Stimulated activated CD8-positive, alpha-beta memory T cell treated with anti-CD3 and anti-CD28 coated beads, Interleukin-12 subunit alpha, Interleukin-12 subunit beta, amount 100 ng/mL, for 24 hours (primary cell): ENCODE results near the gene PFN3.
"Not testable (repeated sequence)": the region's sequence is repeated elsewhere in the genome, so short reads cannot be mapped to it uniquely, and the experiment has no call there.

Experiments
- DNase-seq: peaks from one replicate; pipeline ENCODE4 v3.0.0-alpha.2; 2020; ENCODE audit errors: extremely low read depth

Gene PFN3

DNA sequence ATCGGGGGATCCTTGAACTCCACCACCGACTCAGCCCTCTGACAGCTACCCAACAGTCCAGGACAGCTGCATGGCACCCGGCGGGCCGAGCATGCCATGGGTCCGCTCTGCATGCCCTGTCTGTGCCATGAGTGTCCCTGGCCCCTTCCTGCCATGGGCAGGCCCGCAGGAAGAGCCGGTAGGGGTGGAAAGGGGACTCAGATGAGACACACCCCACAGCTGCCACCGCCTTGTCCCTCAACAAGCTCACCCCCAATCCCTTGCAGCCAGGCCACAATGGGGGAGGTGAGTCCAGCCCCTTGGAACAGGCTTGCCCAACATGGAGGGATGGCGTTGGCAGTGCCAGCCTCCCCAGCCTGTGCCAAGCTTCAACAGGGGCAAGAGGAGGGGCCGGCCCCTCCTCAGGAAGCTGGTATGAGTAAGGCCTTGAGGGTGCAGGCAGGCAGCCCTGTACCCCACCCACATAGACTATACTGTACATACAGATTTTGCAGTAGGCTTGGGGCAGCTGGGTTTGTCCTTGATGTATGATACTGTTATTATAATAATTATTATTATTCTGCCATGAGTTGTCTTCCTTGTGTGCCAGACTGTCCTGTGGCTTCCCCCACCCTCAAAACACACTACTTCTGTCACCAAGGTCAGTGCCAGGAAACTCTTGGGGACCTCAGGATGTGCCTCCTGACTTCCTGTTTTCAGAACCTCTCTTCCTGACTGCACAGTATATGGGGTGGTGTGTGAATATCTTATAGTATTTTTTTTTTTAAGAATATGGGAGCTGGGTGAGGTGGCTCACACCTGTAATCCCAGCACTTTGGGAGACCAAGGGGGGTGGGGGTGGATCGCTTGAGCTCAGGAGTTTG, 28.2 kb downstream of the PFN3 start:
- no peak for DNase-seq

DNA sequence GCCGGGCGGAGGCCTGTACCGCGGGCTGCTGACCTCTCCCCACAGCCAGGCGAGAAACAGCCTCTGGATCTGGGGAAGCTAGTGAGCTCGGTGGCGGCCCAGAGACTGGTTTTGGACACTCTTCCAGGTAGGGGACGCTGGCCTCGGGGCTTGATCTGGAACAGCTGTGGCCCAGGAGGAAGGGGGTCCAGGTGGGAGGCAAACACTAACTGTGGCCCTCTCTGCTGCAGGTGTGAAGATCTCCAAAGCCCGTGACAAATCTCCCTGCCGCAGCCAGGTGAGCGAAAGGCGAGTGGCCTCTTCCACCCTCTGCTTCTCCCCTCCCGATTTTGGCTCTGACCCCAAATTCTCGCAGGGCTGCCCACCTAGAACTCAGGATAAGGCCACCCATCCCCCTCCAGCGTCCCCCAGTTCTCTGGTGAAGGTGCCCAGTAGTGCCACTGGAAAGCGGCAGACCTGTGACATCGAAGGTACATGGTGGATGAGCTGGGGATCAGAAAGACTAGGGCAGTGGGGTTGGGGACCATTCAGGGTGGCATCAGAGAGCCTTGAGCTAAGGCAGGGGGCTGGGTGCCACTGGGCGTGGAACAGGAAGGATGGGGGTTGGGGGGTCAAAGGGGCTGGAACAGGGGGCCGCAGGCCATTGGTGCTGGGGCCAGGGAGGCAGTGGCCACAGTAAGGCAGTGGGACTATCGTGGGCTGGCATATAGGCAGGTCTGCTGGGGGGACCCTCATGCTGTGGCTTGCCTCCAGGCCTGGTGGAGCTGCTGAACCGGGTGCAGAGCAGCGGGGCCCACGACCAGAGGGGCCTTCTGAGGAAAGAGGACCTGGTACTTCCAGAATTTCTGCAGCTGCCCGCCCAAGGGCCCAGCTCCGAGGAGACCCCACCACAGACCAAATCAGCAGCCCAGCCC, 29.1 kb downstream of the PFN3 start:
- DNase-seq: no peak

DNA sequence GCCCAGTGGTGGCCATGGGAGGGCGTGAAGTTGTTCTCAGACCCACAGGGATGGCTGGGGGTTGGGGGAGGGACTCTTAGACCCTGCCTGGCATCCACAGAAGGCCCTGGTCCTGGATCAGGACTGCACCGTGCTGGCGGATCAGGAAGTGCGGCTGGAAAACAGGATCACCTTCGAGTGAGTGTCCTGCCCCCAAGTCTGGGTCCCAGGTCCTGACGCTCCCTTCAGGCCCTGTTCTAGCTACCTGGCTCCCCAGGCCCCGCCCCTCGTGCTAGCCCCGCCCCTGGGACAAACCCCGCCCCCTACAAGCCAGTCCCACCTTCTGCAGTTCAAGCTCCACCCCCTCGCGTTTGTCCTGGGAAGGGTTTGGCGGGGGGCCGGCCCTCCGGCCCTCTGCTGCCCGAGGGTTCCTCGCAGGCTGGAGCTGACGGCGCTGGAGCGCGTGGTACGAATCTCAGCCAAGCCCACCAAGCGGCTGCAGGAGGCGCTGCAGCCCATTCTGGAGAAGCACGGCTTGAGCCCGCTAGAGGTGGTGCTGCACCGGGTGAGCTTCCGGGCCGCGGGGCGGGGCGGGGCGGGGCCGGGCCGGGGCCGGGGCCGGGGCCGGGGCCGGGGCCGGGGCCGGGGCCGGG, 29.9 kb downstream of the PFN3 start:
- no peak for DNase-seq

DNA sequence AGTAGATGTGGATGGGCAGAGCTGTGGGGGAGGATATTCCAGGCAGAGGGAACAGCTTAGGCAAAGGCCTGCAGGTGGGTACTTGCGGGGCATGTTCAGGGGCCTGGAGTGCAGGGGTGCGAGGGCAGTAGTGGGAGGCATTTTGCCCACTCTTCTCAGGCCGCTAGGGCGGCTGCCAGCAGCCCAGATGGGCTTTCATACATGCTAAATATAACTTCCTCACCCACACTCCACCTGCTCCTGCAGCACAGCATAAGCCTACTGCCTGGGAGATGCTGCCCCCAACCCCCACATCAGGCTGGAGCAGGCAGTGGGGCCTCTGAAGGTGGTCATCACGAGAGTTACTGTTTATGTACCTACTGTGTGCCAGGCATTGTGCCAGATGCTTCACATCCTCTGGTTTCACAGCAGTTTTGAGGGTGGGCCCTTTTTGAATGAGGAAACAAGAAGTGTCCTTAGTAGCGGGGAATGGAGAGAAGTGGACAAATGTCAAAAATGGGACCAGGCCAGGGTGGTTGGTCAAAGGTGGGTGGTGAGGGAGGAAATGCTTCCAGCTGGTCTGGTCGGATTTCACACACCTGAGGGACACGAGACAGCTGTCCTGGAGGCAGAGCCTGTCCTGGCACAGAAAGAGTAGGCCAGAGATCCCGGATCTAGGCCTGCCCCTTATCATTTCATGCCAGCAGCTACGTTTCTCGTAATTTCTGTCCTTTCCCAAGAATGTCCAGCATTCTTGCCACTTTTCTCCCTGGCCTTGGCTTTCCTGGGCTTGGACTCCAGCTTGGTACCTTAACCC, 30.6 kb downstream of the PFN3 start:
- DNase-seq: no peak

DNA sequence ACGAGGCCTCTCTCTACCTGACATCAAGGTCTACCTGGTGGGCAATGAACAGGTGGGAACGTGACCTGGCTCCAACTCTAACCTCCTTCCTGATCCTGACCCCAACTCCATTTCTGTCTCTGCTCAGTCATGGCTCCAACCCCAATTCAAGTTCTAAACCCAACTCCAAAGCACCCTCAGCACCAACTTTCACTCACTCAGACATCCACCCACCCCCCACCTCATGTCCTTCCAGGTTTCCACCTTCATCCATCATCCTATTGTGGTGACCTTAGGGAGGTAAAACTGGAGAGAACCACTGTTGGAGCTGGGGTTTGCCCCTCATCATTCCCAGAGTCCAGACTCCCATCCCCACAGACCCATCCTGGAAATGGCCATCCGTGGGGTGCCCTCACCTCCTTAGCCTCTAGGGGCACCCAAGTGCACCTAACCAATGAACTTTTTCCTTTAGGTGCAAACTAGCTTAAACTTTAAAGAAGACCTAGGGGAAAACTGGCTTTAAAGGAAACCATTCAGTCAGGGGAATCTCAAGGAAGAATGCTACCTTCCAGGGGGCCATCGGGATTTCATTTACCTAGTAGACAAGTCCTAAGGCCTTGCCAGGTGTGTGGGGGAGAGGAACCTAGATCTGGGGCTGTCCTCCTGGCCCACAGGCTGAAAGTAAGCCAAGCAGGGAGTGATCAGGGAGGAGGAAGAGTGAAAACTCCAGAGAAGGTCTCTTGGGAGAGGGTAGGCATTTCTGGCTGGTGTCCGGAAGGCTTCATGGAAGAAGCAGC, 31.4 kb downstream of the PFN3 start:
- DNase-seq: no peak

DNA sequence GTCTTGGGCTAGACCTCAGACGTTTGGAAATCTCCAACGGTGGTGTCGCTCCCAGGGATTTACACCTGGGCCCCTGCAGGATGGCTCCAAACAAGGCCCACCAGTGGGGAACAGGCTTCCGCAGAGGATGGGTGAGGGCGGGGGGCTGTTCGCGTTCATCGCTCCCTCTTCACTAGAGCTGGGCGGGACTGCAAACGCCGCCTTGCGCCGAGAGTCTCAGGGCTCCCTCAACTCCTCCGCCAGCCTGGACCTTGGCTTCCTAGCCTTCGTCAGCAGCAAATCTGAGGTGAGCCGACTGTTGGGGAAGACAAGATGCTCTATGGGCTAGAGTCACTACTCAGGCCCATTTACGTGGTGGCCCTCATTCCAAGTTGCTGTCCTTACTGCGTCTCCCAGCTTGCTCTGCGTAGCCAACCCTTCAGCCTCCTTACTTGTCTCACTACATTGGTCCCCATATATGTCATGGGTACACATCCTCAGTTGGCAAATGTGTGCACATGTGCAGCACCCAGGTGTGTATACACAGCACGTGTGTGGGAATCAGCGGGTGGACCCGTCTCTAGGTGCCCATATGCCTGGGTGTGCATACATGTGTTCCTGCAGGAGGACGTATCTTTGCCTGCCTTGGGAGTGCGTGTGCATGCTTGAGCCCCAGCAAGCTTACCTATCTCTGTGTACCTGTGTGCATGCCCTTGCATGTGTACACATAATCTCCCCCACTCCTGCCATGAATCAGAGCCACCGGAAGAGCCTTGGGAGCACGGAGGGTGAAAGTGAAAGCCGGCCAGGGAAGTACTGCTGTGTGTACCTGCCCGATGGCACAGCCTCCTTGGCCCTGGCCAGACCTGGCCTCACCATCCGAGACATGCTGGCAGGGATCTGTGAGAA, 32.2 kb downstream of the PFN3 start:
- no peak for DNase-seq

DNA sequence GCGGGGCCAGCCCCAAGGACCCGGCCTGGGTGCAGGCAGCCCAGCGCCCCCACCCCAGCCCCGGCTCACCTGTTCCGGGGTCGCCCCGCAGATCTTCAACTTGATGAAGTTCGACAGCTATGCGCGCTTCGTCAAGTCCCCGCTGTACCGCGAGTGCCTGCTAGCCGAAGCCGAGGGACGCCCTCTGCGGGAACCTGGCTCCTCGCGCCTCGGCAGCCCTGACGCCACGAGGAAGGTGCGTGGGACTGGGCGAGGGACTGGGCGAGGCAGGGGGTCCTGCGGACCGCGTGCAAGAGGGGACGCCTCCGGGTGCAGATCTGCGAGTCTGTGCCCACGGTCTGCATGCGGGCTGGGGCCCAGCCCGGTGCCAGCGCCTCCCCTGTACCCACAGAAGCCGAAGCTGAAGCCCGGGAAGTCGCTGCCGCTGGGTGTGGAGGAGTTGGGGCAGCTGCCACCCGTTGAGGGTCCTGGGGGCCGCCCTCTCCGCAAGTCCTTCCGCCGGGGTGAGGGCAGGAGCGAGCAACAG, 33.1 kb downstream of the PFN3 start:
- no peak for DNase-seq

DNA sequence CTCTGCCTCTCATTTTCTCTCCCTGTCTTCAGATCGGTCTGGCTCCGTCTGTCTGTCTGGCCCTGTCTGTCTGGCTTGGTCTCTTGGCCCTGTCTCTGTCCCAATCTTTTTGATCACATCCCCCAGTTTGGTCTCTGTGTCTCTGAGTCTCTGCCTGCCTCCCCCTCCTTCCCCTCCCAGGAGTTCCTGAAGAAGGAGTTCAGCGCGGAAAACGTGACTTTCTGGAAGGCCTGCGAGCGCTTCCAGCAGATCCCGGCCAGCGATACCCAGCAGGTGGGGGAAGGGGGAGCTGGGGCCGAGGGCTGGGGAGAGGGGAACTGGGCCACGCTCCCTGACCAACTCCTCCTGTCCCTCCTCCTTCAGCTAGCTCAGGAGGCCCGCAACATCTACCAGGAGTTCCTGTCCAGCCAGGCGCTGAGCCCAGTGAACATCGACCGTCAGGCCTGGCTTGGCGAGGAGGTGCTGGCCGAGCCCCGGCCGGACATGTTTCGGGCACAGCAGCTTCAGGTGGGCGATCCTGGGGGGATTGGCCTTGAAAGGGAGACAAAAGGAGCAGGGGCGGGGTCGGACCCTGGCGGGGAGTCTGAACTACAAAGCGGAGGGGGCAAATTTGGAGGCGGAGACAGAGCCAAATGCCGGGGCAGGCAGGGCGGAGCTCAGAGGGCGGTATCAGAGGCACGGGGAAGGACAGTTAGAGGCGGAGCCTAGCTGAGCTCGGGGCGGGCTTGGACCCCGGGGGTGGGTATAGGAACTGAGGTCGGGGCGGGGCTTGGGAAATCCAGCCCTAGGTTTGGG, 33.7 kb downstream of the PFN3 start:
- no peak for DNase-seq

DNA sequence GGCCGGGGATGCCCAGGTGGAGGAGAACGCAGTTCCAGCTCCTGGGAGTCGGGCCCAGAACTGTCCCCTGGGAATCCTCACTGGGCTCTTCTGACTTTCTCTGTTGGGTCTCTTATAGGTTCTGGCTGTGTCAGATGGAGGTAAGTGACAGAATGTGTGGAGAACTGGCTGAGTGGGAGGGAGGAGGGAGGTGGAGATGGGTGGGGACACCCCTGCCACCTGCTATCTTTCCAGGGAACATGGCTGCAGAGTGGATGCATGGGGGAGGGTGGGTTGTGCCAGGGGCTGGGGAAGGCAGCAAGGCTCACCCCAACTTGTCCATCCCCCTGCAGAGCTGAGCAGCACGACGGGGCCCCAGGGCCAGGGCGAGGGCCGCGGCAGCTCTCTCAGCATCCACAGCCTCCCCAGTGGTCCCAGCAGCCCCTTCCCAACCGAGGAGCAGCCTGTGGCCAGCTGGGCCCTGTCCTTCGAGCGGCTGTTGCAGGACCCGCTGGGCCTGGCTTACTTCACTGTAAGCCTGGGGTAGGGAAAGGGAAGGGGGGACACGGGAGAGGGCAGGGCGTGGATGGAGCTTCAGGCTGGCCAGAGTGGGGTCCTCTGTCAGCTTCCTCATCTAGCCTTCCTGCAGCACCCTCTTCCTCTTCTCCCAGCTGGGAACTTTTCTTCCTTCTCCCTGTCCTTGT, 34.5 kb downstream of the PFN3 start:
- no peak for DNase-seq

DNA sequence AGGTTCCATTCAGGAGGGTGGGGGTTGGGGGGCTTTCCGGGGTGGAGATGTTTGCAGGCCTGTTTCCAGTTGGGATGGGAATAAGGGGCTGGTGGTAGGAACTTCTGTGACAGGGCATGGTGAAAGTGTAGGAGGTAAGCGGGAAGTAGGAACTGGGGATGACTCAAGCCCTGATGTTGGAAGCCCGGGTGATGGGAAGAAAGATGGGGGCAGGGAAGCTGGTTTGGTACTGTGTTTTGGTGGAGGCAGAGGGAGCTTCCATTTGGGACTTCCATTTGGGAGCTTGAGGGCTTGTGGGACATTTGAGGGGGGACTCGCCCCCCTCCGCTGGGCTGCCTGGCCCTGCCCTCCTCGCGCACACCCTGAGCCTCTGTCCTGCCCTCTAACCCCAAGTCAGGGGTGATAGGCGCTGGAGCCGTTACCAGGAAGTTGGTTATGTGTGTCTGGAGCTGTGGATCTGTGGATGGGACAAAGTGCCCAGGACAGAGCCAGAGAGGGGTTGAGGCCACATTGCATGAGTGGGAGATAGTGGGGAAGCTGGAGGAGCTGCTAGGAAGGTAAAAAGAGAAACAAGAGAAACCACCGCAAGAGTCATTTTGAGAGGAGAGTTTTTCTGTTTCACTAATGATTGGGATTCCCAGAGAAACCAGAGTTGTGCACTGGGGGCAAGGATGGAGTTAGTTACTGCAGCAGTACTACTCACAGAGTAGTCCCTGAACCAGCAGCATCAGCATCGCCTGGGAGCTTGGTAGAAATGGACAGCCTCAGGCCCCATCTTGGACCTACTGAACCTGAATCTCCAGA, 36.1 kb downstream of the PFN3 start:
- no peak for DNase-seq

DNA sequence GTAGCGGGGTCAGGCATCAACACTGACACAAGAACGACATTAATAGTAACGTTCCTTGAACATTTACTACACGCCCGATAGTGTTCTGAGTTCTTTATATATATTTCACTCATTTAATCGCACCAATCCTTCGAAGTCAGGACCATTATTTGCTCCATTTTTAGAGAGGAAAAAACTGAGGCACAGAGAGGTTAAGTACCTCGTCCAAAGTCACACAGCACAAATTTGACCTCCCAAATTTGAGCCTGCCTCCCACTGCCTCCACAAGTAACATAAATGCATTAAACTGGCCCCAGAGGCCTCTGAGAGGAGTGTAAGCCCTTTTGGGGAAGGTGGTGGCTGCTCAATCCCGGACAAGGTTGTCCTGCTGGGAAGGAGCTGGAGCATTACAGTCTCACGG, 36.9 kb downstream of the PFN3 start:
- no peak for DNase-seq

DNA sequence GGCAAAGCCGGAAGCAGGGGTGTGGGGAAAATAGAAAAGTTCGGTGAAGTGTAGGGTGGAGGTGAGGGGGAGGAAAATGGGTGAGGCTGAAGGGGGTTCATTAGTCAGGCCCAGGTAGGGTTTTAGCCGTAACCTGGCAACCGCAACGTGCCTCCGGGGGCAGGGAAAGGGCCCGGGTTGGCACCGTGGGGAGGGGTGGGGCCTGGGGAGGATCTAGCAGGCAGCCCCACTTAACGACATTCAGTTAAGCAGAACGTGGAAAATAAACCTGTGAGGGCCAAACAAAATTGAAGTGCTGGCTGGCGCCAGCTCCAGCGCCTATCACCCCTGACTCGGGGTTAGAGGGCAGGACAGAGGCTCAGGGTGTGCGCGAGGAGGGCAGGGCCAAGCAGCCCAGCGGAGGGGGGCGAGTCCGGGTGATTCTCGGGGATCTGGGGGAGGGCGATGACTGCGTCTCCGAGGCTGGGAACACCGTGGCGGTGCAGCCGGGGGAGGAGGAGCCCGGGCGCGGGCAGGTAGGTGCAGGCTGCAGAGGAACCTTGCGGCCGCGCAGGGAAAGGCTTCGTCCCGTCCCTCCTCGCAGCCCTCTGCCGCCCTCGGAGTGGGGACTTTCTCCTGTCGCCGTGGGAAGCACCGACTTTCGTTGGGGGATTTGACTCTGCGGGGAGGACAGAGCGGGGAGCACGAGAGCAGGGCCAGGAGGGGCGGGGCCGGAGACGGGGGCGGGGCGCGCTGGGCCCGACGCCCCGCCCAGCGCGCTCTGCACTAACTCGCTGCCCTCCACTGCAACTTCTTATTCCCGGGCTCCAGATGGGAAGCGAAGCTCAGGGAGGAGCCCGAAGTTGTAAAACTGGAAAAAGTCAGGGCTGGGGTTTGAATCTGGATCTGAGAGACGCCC, 37.6 kb downstream of the PFN3 start:
- DNase-seq: no peak

DNA sequence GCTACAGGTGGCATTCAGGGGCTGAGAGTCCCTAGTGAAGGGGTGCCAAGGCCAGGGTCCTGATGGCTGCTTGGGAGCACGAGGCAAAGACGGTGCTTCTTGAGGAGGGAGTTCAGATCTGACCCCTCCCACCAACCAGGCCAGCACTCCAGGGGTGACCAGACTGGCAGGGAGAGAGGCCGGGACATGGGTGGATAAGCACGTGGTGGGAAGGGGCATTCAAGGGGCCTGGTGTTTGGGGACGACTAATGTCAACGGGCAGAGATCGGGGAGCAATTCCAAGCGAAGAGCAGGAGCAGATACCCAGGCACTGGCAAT, 38.2 kb downstream of the PFN3 start:
- no peak for DNase-seq

DNA sequence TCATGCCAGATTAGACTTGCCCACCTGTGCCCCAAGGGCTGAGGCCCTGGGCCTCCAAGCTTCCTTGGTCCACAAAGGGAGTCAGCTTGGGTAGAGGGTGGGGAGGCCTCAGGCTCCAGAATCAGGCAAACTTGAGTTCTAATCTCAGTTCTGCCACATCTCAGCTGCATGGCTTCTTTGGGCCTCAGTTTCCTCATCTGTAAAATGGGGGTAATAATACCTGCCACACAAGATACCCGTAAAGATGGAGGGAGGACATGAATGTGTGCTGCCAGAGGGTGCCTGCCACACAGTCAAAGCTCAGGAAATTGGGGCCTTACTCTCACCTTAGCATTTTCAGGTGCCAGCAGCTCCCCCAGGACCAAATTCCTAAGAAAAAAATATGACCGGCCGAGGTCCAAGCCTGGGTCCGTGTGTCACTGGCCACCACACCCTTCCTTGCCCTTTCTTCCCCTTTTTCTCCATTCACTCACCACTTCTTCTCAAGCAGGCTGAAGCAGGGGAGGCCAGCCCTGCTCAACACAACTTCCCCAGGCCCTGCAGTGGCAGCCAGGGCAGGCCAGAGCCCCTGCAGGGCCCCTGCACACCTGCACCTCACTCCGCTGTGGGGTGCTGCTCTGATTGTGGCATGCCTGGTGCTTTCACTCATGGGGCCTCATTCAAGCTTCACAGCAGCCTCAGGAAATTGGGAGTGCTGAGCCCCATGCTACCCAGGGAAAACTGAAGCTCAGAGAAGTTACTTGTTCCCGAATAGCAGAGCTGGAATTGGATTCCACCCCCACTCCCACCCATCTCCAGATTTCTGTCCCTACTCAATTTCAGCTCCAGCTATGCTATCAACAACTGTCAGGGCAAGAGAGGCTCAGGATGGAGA, 38.8 kb downstream of the PFN3 start:
- DNase-seq: no peak

DNA sequence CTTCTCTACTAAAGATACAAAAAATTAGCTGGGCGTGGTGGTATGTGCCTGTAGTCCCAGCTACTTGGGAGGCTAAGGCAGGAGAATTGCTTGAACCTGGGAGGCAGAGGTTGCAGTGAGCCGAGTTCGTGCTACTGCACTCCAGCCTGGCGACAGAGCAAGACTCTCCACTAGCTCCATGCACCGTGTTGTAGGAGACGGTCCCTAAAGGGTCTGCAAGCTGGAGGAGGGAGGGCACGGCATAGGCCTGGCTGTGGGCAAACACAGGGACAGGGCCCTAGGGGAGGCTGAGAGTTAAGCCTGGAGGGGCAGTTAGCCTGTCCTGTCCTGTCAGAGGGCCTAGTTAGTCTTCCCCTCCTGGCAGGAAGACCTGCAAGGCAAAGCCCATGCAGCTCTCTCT, 39.7 kb downstream of the PFN3 start:
- DNase-seq: not testable (repeated sequence)
